Measurements from ENCODE around the gene NTM.
"Not testable (repeated sequence)": the region's sequence is repeated elsewhere in the genome, so short reads cannot be mapped to it uniquely, and the experiment has no call there.

NTM gene

GRCh38 chr11:132315696-132316095 is 945.3 kb downstream of the NTM start:
- DNase-seq (ENCODE audit: low read depth) = no peak

- no peak for DNase-seq (ENCODE audit: low read depth)
Measured at GRCh38 chr11:132318421-132319157, 948.2 kb downstream of the NTM start.

- DNase-seq (ENCODE audit: low read depth) = not testable (repeated sequence)
Measured at GRCh38 chr11:132319419-132319818, 949.0 kb downstream of the NTM start.

- DNase-seq (ENCODE audit: low read depth) = no peak
Measured at GRCh38 chr11:132330515-132330914, 960.1 kb downstream of the NTM start.

- no peak for DNase-seq (ENCODE audit: low read depth)
Measured at GRCh38 chr11:132332521-132332920, 962.1 kb downstream of the NTM start.

- no peak for DNase-seq (ENCODE audit: low read depth)
Measured at GRCh38 chr11:132334769-132335280, 964.4 kb downstream of the NTM start.

GRCh38 chr11:132335311-132335710 is 964.9 kb downstream of the NTM start:
- no peak for DNase-seq (ENCODE audit: low read depth)

- no peak for DNase-seq (ENCODE audit: low read depth)
Measured at GRCh38 chr11:132336781-132337535, 966.5 kb downstream of the NTM start.

- no peak for DNase-seq (ENCODE audit: low read depth)
Measured at GRCh38 chr11:132337819-132338416, 967.5 kb downstream of the NTM start.

- DNase-seq (ENCODE audit: low read depth) = no peak
Measured at GRCh38 chr11:132342408-132342807, 972.0 kb downstream of the NTM start.

GRCh38 chr11:132343445-132344175 is 973.2 kb downstream of the NTM start:
- no peak for DNase-seq (ENCODE audit: low read depth)

- DNase-seq (ENCODE audit: low read depth) = no peak
Measured at GRCh38 chr11:132346558-132347148, 976.2 kb downstream of the NTM start.

GRCh38 chr11:132347156-132348090 is 977.0 kb downstream of the NTM start:
- no peak for DNase-seq (ENCODE audit: low read depth)

- no peak for DNase-seq (ENCODE audit: low read depth)
Measured at GRCh38 chr11:132349811-132350733, 979.7 kb downstream of the NTM start.

- DNase-seq (ENCODE audit: low read depth) = no peak
Measured at GRCh38 chr11:132351050-132351449, 980.6 kb downstream of the NTM start.

GRCh38 chr11:132352497-132352896 is 982.1 kb downstream of the NTM start:
- no peak for DNase-seq (ENCODE audit: low read depth)

- no peak for DNase-seq (ENCODE audit: low read depth)
Measured at GRCh38 chr11:132353255-132353654, 982.8 kb downstream of the NTM start.

- DNase-seq (ENCODE audit: low read depth) = no peak
Measured at GRCh38 chr11:132357811-132358572, 987.6 kb downstream of the NTM start.

GRCh38 chr11:132358573-132358953 is 988.1 kb downstream of the NTM start:
- DNase-seq (ENCODE audit: low read depth) = no peak
